ENCODE results near the gene LMO7.

- TF ChIP-seq, protein P1, sequence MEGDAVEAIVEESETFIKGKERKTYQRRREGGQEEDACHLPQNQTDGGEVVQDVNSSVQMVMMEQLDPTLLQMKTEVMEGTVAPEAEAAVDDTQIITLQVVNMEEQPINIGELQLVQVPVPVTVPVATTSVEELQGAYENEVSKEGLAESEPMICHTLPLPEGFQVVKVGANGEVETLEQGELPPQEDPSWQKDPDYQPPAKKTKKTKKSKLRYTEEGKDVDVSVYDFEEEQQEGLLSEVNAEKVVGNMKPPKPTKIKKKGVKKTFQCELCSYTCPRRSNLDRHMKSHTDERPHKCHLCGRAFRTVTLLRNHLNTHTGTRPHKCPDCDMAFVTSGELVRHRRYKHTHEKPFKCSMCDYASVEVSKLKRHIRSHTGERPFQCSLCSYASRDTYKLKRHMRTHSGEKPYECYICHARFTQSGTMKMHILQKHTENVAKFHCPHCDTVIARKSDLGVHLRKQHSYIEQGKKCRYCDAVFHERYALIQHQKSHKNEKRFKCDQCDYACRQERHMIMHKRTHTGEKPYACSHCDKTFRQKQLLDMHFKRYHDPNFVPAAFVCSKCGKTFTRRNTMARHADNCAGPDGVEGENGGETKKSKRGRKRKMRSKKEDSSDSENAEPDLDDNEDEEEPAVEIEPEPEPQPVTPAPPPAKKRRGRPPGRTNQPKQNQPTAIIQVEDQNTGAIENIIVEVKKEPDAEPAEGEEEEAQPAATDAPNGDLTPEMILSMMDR (IDR thresholded peaks at IDR 0.05) = peak; percentile 81
- no peak for TF ChIP-seq POLR2AphosphoS5 (IDR thresholded peaks at IDR 0.05; ENCODE audit: low read depth, low read length)
- no peak for TF ChIP-seq REST (IDR thresholded peaks at IDR 0.05; ENCODE audit: insufficient read depth in 1 of 2, low read depth in 2 of 2, low read length in 1 of 2)
- TF ChIP-seq SIN3A (IDR thresholded peaks at IDR 0.05; ENCODE audit: borderline replicate concordance, insufficient read depth, low read depth, low read length) = no peak
- no peak for TF ChIP-seq TCF7L2 (IDR thresholded peaks at IDR 0.05; ENCODE audit: low read depth, low read length)
These were observed 234.3 kb downstream of the LMO7 start for GRCh38 chr13:75870397-75870903.

Data from Panc1 (cell line).